ENCODE results near the gene CAV3. TPM values are rescaled to one million over a fixed set of nuclear protein-coding genes. Genes with fewer than 3 reads are reported as not detected.
A peak's percentile ranks its signal among the peaks of the same experiment; 100 is the strongest.
"Not testable (repeated sequence)": the region's sequence is repeated elsewhere in the genome, so short reads cannot be mapped to it uniquely, and the experiment has no call there.

CAV3 gene
- total RNA-seq = not detected in 2 replicates

GRCh38 chr3:8733332-8734094 lies at the start of gene CAV3:
CAV3 (plus strand) TSS chr3:8733802; CDS start chr3:8733877, 75 bp downstream.
- TF ChIP-seq CTCF (IDR thresholded peaks at IDR 0.05; ENCODE audit: insufficient read depth, low read depth, low read length) = no peak
- H3K4me3 ChIP-seq (ENCODE audit: low read depth, low read length) = no peak within 1 kb of the TSS
- DNase-seq (ENCODE audit: low read depth) = no peak

- not testable (repeated sequence) for H3K4me3 ChIP-seq (ENCODE audit: low read depth, low read length); DNase-seq (ENCODE audit: low read depth)
These were observed 48.6 kb upstream of the CAV3 start for GRCh38 chr3:8684992-8685391.

- DNase-seq (ENCODE audit: low read depth); H3K4me3 ChIP-seq (ENCODE audit: low read depth, low read length): not testable (repeated sequence)
These were observed 42.3 kb upstream of the CAV3 start for GRCh38 chr3:8691295-8691694.

- peak; percentile 46 for TF ChIP-seq CTCF (IDR thresholded peaks at IDR 0.05; ENCODE audit: insufficient read depth, low read depth, low read length)
- no peak overlapping the region for H3K4me3 ChIP-seq (ENCODE audit: low read depth, low read length)
- no peak for DNase-seq (ENCODE audit: low read depth)
These were observed 31.0 kb upstream of the CAV3 start for GRCh38 chr3:8702560-8702959.

- DNase-seq (ENCODE audit: low read depth) = no peak
- no peak for TF ChIP-seq CTCF (IDR thresholded peaks at IDR 0.05; ENCODE audit: insufficient read depth, low read depth, low read length)
- no peak overlapping the region for H3K4me3 ChIP-seq (ENCODE audit: low read depth, low read length)
These were observed 28.0 kb upstream of the CAV3 start for GRCh38 chr3:8705575-8705974.

- DNase-seq (ENCODE audit: low read depth) = no peak
- no peak overlapping the region for H3K4me3 ChIP-seq (ENCODE audit: low read depth, low read length)
- TF ChIP-seq CTCF (IDR thresholded peaks at IDR 0.05; ENCODE audit: insufficient read depth, low read depth, low read length) = no peak
These were observed 24.3 kb upstream of the CAV3 start for GRCh38 chr3:8709287-8709686.

- TF ChIP-seq CTCF (IDR thresholded peaks at IDR 0.05; ENCODE audit: insufficient read depth, low read depth, low read length) = no peak
- no peak overlapping the region for H3K4me3 ChIP-seq (ENCODE audit: low read depth, low read length)
- DNase-seq (ENCODE audit: low read depth) = no peak
These were observed 23.6 kb upstream of the CAV3 start for GRCh38 chr3:8709801-8710507.

All from fibroblast of villous mesenchyme (primary cell).